H1 (cell line): ENCODE results near the gene RALA. TPM values are rescaled to one million over a fixed set of nuclear protein-coding genes. Genes with fewer than 3 reads are reported as not detected.

ENCODE experiments used
- CTCF ChIA-PET: fragments of 300-600 bp; sonication (Branson Sonifier 250); formaldehyde crosslinking; loops from one replicate; lab custom pipeline; 2021; ENCODE audit not compliant: partially characterized antibody; lab: Charles Lee
- POLR2A ChIA-PET: fragments of 300-600 bp; sonication (Branson Sonifier 250); formaldehyde crosslinking; loops from one replicate; lab custom pipeline; 2021; ENCODE audit warnings: inconsistent platforms; ENCODE audit not compliant: partially characterized antibody; lab: Charles Lee
- DNase-seq, 2 experiments: peaks; one replicate each; pipeline versions ENCODE4 v3.0.0 to v3.0.0-alpha.2; 2010 to 2022; ENCODE audit warnings: low spot score in 2 of 2, low read depth in 1 of 2, mixed read lengths in 1 of 2
- FAIRE-seq: peaks from 2 replicates; lab custom pipeline; 2011; peaks lifted over from hg19 to GRCh38; lab: Jason Lieb, UNC
- H2AFZ ChIP-seq: 2 replicates; pipeline ENCODE4 v1.8.1; 2012; ENCODE audit warnings: low read length, inconsistent platforms
- H2AK5ac ChIP-seq: 2 replicates; pipeline ENCODE4 v1.6.1; 2013; ENCODE audit warnings: low read depth, low read length
- H2BK120ac ChIP-seq: replicated peaks from 2 replicates; pipeline ENCODE3; 2013; ENCODE audit warnings: low read depth, low read length, inconsistent platforms
- H2BK12ac ChIP-seq: 2 replicates; pipeline ENCODE4 v1.6.1; 2013; ENCODE audit warnings: low read depth, low read length
- H2BK15ac ChIP-seq: 2 replicates; pipeline ENCODE4 v1.6.1; 2013; ENCODE audit warnings: low read length
- H2BK20ac ChIP-seq: 2 replicates; pipeline ENCODE4 v1.6.1; 2013; ENCODE audit warnings: low read length
- H2BK5ac ChIP-seq: 2 replicates; pipeline ENCODE4 v1.6.1; 2013; ENCODE audit warnings: low read depth, low read length
- H3K14ac ChIP-seq: 2 replicates; pipeline ENCODE4 v1.6.1; 2013; ENCODE audit warnings: inconsistent platforms; ENCODE audit not compliant: insufficient read length
- H3K18ac ChIP-seq: 2 replicates; pipeline ENCODE4 v1.6.1; 2013; ENCODE audit warnings: low read length; ENCODE audit errors: extremely low read depth
- H3K23ac ChIP-seq: 2 replicates; pipeline ENCODE4 v1.6.1; 2013; ENCODE audit warnings: inconsistent platforms; ENCODE audit not compliant: insufficient read length
- H3K23me2 ChIP-seq: 2 replicates; pipeline ENCODE4 v1.6.1; 2013; ENCODE audit warnings: low read depth, low read length
- H3K27ac ChIP-seq: 2 replicates; pipeline ENCODE4 v1.6.1; 2011; ENCODE audit warnings: low read depth, low read length, inconsistent platforms
- H3K27me3 ChIP-seq, 4 experiments: replicated peaks in 1 of 4; 1 replicate in 1 of 4; 2 replicates in 3 of 4; pipeline versions ENCODE4 v1.6.1 to v1.8.1; 2011 to 2013; ENCODE audit warnings: low read length in 3 of 4, mild to moderate bottlenecking in 3 of 4, inconsistent platforms in 2 of 4, mixed read lengths in 2 of 4, moderate library complexity in 1 of 4; ENCODE audit not compliant: control insufficient read depth in 3 of 4, insufficient read depth in 3 of 4; ENCODE audit errors: extremely low read depth in 1 of 4
- H3K36me3 ChIP-seq, 4 experiments: 2 replicates each; pipeline versions ENCODE4 v1.6.1 to v1.8.1; 2011 to 2013; ENCODE audit warnings: mild to moderate bottlenecking in 4 of 4, low read length in 3 of 4, moderate library complexity in 2 of 4, control low read depth in 1 of 4, inconsistent platforms in 1 of 4; ENCODE audit not compliant: insufficient read depth in 4 of 4, control insufficient read depth in 2 of 4
- H3K4ac ChIP-seq: replicated peaks from 2 replicates; pipeline ENCODE3; 2013; ENCODE audit warnings: low read length, low read depth, mixed read lengths, inconsistent platforms; ENCODE audit not compliant: insufficient read length
- H3K4me1 ChIP-seq, 4 experiments: replicated peaks in 1 of 4; 1 replicate in 1 of 4; 2 replicates in 3 of 4; pipeline versions ENCODE4 v1.6.1 to v1.8.1; 2011 to 2013; ENCODE audit warnings: low read length in 3 of 4, inconsistent platforms in 2 of 4, mixed read lengths in 1 of 4; ENCODE audit not compliant: insufficient read depth in 4 of 4, control insufficient read depth in 3 of 4
- H3K4me2 ChIP-seq, 2 experiments: 2 replicates each; pipeline versions ENCODE4 v1.6.1 to v1.8.1; 2011 to 2013; ENCODE audit warnings: low read depth in 2 of 2, low read length in 2 of 2, control low read depth in 1 of 2, inconsistent platforms in 1 of 2, mild to moderate bottlenecking in 1 of 2; ENCODE audit not compliant: insufficient read depth in 1 of 2
- H3K4me3 ChIP-seq, 4 experiments: fragments of 200-600, 300-600 bp in 1 of 4; sonication (generic), shearing (Covaris generic), sonication (Bioruptor Twin) in 1 of 4; 2 replicates each; pipeline versions ENCODE4 v1.5.1 to v1.8.1; 2011 to 2016; ENCODE audit warnings: low read length in 4 of 4, low read depth in 3 of 4, control low read depth in 2 of 4, inconsistent platforms in 2 of 4, mild to moderate bottlenecking in 2 of 4, mixed read lengths in 1 of 4, moderate library complexity in 1 of 4; ENCODE audit not compliant: insufficient read depth in 2 of 4; ENCODE audit errors: extremely low read depth in 1 of 4
- H3K56ac ChIP-seq: replicated peaks from 2 replicates; pipeline ENCODE3; 2013; ENCODE audit warnings: low read depth, mild to moderate bottlenecking, mixed read lengths, low read length, inconsistent platforms; ENCODE audit not compliant: insufficient read length
- H3K79me1 ChIP-seq: 2 replicates; pipeline ENCODE4 v1.6.1; 2013; ENCODE audit warnings: low read depth, low read length, control low read depth
- H3K79me2 ChIP-seq, 2 experiments: 2 replicates each; pipeline versions ENCODE4 v1.6.1 to v1.8.1; 2012 to 2013; ENCODE audit warnings: low read length in 2 of 2, mild to moderate bottlenecking in 2 of 2, inconsistent platforms in 1 of 2; ENCODE audit not compliant: insufficient read depth in 2 of 2, control insufficient read depth in 1 of 2
- H3K9ac ChIP-seq, 4 experiments: replicated peaks in 1 of 4; 1 replicate in 1 of 4; 2 replicates in 3 of 4; pipeline versions ENCODE4 v1.6.1 to v1.8.1; 2011 to 2013; ENCODE audit warnings: low read depth in 3 of 4, low read length in 3 of 4, control low read depth in 2 of 4, mild to moderate bottlenecking in 2 of 4, moderate library complexity in 2 of 4, inconsistent platforms in 1 of 4; ENCODE audit errors: extremely low read depth in 1 of 4
- H3K9me3 ChIP-seq, 2 experiments: 2 replicates each; pipeline versions ENCODE4 v1.6.1 to v1.8.1; 2012 to 2013; ENCODE audit warnings: mild to moderate bottlenecking in 2 of 2, moderate library complexity in 2 of 2, control low read depth in 1 of 2, inconsistent platforms in 1 of 2, low read depth in 1 of 2, low read length in 1 of 2, mixed read lengths in 1 of 2; ENCODE audit not compliant: insufficient read depth in 2 of 2
- H4K20me1 ChIP-seq, 2 experiments: replicated peaks in 1 of 2; 2 replicates each; pipeline versions ENCODE3 to v1.8.1; 2011 to 2013; ENCODE audit warnings: inconsistent platforms in 2 of 2, low read length in 2 of 2, mild to moderate bottlenecking in 1 of 2; ENCODE audit not compliant: insufficient read depth in 2 of 2, control insufficient read depth in 1 of 2
- H4K5ac ChIP-seq: 2 replicates; pipeline ENCODE4 v1.6.1; 2013; ENCODE audit warnings: low read length, low read depth, mixed read lengths, inconsistent platforms; ENCODE audit not compliant: insufficient read length
- H4K8ac ChIP-seq: 2 replicates; pipeline ENCODE4 v1.8.0; 2013; ENCODE audit warnings: mild to moderate bottlenecking, moderate library complexity, low read length, inconsistent platforms; ENCODE audit not compliant: insufficient read depth; ENCODE audit errors: extremely low read depth
- H4K91ac ChIP-seq: replicated peaks from 2 replicates; pipeline ENCODE3; 2013; ENCODE audit warnings: low read length, mixed read lengths, inconsistent platforms; ENCODE audit not compliant: insufficient read length
- CBX5 ChIP-seq: fragments of 300-800, 300-1000 bp; sonication (generic); IDR thresholded peaks from 2 replicates; pipeline ENCODE4 v1.7.1; 2016; ENCODE audit warnings: antibody characterized with exemption, low read length, low read depth
- EGR1 ChIP-seq: IDR thresholded peaks from 2 replicates; pipeline ENCODE4 v1.6.1; 2011; ENCODE audit warnings: low read depth, low read length, borderline replicate concordance
- NRF1 ChIP-seq: IDR thresholded peaks from 2 replicates; pipeline ENCODE4 v1.6.1; 2011; ENCODE audit warnings: mild to moderate bottlenecking, low read depth, low read length, improper control_type of control experiment
- POLR2A ChIP-seq, 2 experiments: IDR thresholded peaks; 1 replicate in 1 of 2; 2 replicates in 1 of 2; pipeline ENCODE4 v1.6.1; 2011; ENCODE audit warnings: low read depth in 2 of 2, low read length in 2 of 2, mild to moderate bottlenecking in 2 of 2; ENCODE audit errors: control extremely low read depth in 1 of 2
- SP1 ChIP-seq: IDR thresholded peaks from 2 replicates; pipeline ENCODE4 v1.6.1; 2011; ENCODE audit warnings: low read depth, low read length
- TAF1 ChIP-seq: IDR thresholded peaks from 2 replicates; pipeline ENCODE4 v1.6.1; 2011; ENCODE audit warnings: mild to moderate bottlenecking, low read depth, low read length
- TEAD4 ChIP-seq: IDR thresholded peaks from 2 replicates; pipeline ENCODE4 v1.6.1; 2012; ENCODE audit warnings: low read depth, low read length, inconsistent platforms, mixed read lengths
- YY1 ChIP-seq: IDR thresholded peaks from 2 replicates; pipeline ENCODE4 v1.6.1; 2011; ENCODE audit warnings: low read depth, mild to moderate bottlenecking, low read length
- WGBS, 2 experiments: shearing (Covaris generic) in 1 of 2; methylation state at CpG; one replicate each; pipeline versions ENCODE4 v1.1.6 to v1.1.7; 2013 to 2015; ENCODE audit warnings: low lambda C conversion rate in 2 of 2, mixed read lengths in 2 of 2, inconsistent platforms in 1 of 2, low coverage in 1 of 2, missing lambda C conversion rate in 1 of 2; ENCODE audit not compliant: insufficient replicate concordance in 2 of 2, insufficient coverage in 1 of 2, insufficient read length in 1 of 2; ENCODE audit errors: extremely low coverage in 1 of 2, missing lambda C conversion rate in 1 of 2; 5-methylcytosine and 5-hydroxymethylcytosine counted together
- polyA plus RNA-seq, 7 experiments: library from polyadenylated mRNA; depleted of rRNA in 3 of 7; stranded (reverse) in 5 of 7; unstranded in 2 of 7; fragments of >200 nt in 5 of 7; fragments of 200-250 nt in 2 of 7; gene quantifications; 1 replicate in 5 of 7; 2 replicates in 1 of 7; 4 replicates in 1 of 7; pipeline versions ENCODE4 v1.2.1 to v1.2.3, GENCODE V29; 2011 to 2013; ENCODE audit warnings: missing spikeins in 2 of 7, mixed read lengths in 2 of 7
- total RNA-seq: library from RNA; stranded (reverse); fragmentation: NEBNext Ultra II Directional; extraction: Animal tissue kit (Norgen Biotek cat#: 25700); gene quantifications from 2 replicates; pipeline ENCODE4 v1.2.1, GENCODE V29; 2021
- TF ChIP-seq, protein P1 (sequence below): IDR thresholded peaks from 2 replicates; pipeline ENCODE4 v1.6.1; 2012; ENCODE audit warnings: inconsistent platforms
- TF ChIP-seq, protein P2 (sequence below): IDR thresholded peaks from 2 replicates; pipeline ENCODE4 v1.6.1; 2012; ENCODE audit warnings: inconsistent platforms
- TF ChIP-seq, protein P3 (sequence below): IDR thresholded peaks from 2 replicates; pipeline ENCODE4 v1.6.1; 2011; ENCODE audit warnings: low read length, improper control_type of control experiment

The RALA gene
- total and polyA plus RNA-seq, 2 of the 8 experiments (the other 6 are each of a cell fraction or from before 2014, with no cell fraction given), result 24.1 to 72.8 TPM

DNA sequence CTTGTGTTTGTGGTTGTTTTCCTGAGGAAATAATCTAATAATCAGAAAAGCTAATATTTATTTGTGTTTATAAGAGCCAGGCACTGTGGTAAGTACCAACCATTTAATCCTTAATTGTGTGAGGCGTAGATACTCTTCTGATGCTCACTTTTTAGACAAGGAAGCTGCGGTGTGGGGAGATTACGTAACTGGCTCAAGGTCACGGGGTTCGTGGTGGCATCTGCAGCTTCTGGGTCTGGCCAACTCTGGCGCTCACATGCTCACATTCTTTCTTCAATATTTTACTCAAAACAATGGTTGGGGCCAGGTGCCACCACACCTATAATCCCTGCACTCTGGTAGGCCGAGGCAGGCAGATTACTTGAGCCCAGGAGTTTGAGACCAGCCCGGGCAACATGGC, 77.6 kb downstream of the RALA start:
- no peak overlapping the region for H4K8ac ChIP-seq
- H3K4ac ChIP-seq, result no peak overlapping the region
- H3K56ac ChIP-seq, result no peak overlapping the region
- 95% methylated on average over 8 of the region's 8 CpGs; no CpG with 5 or more reads in 1 of the 2 experiments for WGBS, 2 experiments
- H3K14ac ChIP-seq, result no peak overlapping the region
- H3K27ac ChIP-seq, result no peak overlapping the region
- ChIA-PET POLR2A (no interaction called here), CTCF (interaction anchor here (1.0 to 1.4 kb wide), 3 partner anchors 45 to 121 kb away, joined by 3 to 4 read pairs (median 3); no protein-coding TSS in a partner anchor)
- H3K23ac ChIP-seq, result no peak overlapping the region
- no peak overlapping the region for H2BK120ac ChIP-seq
- no peak overlapping the region for H2AFZ ChIP-seq
- no peak for FAIRE-seq
- H3K23me2 ChIP-seq, result no peaks in the 10 kb centered on the region; the same call in 1 of the 2 replicates
- H4K5ac ChIP-seq, result no peak overlapping the region
- no peak overlapping the region for H3K9ac ChIP-seq
- H3K79me2 ChIP-seq, result no peaks in the 10 kb centered on the region
- no peak overlapping the region for H3K18ac ChIP-seq
- H4K20me1 ChIP-seq, result peaks cover 0 to 4% of the 10 kb centered on the region in 2 experiments
- no peaks in the 10 kb centered on the region for H3K27me3 ChIP-seq
- no peak overlapping the region for H3K4me2 ChIP-seq
- no peaks in the 10 kb centered on the region for H3K9me3 ChIP-seq
- no peak overlapping the region for H4K91ac ChIP-seq
- H2BK5ac ChIP-seq, result no peak overlapping the region
- peaks cover 0 to 31% (median 22%) of the 10 kb centered on the region in 4 experiments; a peak in 6 of 8 replicates for H3K36me3 ChIP-seq
- no peak overlapping the region for H2BK12ac ChIP-seq
- DNase-seq, result no peak
- no peak overlapping the region for H2BK15ac ChIP-seq
- H3K4me3 ChIP-seq, result no peak overlapping the region
- no peaks in the 10 kb centered on the region for H3K4me1 ChIP-seq
- H3K79me1 ChIP-seq, result 0 out of 2 replicates have a peak, but pooled peaks cover 2% of the 10 kb centered on the region
- no peak overlapping the region for H2AK5ac ChIP-seq
- H2BK20ac ChIP-seq, result no peak overlapping the region
- TF ChIP-seq, protein P1, sequence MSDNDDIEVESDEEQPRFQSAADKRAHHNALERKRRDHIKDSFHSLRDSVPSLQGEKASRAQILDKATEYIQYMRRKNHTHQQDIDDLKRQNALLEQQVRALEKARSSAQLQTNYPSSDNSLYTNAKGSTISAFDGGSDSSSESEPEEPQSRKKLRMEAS, result no peak
- TF ChIP-seq SP1, result no peak
- no peak for TF ChIP-seq TEAD4
- no peak for TF ChIP-seq TAF1
- TF ChIP-seq EGR1, result no peak
- TF ChIP-seq, protein P2, sequence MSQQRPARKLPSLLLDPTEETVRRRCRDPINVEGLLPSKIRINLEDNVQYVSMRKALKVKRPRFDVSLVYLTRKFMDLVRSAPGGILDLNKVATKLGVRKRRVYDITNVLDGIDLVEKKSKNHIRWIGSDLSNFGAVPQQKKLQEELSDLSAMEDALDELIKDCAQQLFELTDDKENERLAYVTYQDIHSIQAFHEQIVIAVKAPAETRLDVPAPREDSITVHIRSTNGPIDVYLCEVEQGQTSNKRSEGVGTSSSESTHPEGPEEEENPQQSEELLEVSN, result no peak
- no peak for TF ChIP-seq CBX5
- no peak for TF ChIP-seq YY1
- TF ChIP-seq NRF1, result no peak
- TF ChIP-seq, protein P3, sequence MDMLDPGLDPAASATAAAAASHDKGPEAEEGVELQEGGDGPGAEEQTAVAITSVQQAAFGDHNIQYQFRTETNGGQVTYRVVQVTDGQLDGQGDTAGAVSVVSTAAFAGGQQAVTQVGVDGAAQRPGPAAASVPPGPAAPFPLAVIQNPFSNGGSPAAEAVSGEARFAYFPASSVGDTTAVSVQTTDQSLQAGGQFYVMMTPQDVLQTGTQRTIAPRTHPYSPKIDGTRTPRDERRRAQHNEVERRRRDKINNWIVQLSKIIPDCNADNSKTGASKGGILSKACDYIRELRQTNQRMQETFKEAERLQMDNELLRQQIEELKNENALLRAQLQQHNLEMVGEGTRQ, result no peak
- TF ChIP-seq POLR2A (IDR thresholded peaks at IDR 0.05; ENCODE audit: control extremely low read depth in 1 of 2, low read depth in 2 of 2, low read length in 2 of 2), result no peak
